Measurements from ENCODE around the gene SLC9A2. TPM values are rescaled to one million over a fixed set of nuclear protein-coding genes. Genes with fewer than 3 reads are reported as not detected.
A peak's percentile ranks its signal among the peaks of the same experiment; 100 is the strongest.

The SLC9A2 gene, protein sequence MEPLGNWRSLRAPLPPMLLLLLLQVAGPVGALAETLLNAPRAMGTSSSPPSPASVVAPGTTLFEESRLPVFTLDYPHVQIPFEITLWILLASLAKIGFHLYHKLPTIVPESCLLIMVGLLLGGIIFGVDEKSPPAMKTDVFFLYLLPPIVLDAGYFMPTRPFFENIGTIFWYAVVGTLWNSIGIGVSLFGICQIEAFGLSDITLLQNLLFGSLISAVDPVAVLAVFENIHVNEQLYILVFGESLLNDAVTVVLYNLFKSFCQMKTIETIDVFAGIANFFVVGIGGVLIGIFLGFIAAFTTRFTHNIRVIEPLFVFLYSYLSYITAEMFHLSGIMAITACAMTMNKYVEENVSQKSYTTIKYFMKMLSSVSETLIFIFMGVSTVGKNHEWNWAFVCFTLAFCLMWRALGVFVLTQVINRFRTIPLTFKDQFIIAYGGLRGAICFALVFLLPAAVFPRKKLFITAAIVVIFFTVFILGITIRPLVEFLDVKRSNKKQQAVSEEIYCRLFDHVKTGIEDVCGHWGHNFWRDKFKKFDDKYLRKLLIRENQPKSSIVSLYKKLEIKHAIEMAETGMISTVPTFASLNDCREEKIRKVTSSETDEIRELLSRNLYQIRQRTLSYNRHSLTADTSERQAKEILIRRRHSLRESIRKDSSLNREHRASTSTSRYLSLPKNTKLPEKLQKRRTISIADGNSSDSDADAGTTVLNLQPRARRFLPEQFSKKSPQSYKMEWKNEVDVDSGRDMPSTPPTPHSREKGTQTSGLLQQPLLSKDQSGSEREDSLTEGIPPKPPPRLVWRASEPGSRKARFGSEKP
- total RNA-seq = under 1 TPM; 0.04 to 0.07 TPM

DNA sequence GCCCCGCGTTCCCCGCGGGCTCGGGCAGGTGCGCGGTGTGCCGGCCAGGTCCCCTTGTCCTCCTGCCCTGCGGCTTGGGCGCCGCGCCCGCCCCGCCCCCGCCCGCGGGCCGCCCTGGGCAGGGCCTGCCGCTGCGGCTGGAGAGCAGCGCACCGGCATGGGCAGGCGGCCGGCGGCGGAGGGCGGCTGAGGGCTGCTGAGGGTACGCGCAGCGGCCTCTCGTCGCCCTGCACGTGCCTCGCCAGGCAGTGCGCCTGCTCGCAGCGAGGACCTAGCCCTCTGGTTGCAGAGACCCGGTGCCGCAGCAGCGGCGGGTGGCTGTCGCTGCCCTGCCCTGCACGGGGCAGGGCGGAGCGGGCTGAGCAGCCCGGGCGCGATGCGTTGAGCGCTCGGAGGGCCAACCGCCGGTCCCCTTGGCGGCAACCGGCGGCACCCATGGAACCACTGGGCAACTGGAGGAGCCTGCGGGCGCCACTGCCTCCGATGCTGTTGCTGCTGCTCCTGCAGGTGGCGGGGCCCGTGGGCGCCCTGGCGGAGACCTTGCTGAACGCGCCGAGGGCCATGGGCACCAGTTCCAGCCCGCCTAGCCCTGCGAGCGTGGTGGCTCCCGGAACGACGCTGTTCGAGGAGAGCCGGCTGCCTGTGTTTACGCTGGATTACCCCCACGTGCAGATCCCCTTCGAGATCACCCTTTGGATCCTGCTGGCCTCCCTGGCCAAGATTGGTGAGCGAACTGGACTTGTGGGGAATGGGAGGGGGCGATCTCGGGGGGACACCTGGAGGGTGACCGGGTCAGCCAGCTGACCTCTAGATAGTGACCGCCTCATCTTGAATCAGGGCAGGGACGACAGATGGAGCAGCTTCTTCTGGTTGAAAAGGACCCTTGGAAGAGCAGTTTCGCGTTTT lies at the start of gene SLC9A2:
Gene SLC9A2, plus strand, starts transcription at position 140 of the 906 bp plus-strand sequence. Its CDS starts 296 bp downstream, at position 436.
- Mint-ChIP-seq H3K4me3 (peak within 1 kb of the TSS; percentile 67), H3K4me1 (peaks cover 15% of the 10 kb centered on the region), H3K27me3 (peaks cover 52% of the 10 kb centered on the region), H3K27ac (no peak within 1 kb of the TSS), H3K9me3 (ENCODE audit: low read depth) (no peaks in the 10 kb centered on the region), H3K36me3 (ENCODE audit: low read depth) (no peaks in the 10 kb centered on the region)
- intact Hi-C loops (cut with DNase I, micrococcal nuclease) = loop anchor here in 1 of 2 experiments (2.0 kb wide), 1 partner anchor 39 kb away; no protein-coding TSS in a partner anchor
- ChIA-PET POLR2A (no interaction called here), CTCF (interaction anchor here (0.7 to 0.8 kb wide), 2 partner anchors 96 to 103 kb away, joined by 3 read pairs; no protein-coding TSS in a partner anchor)
- peak; percentile 65 for ATAC-seq
- peak; percentile 56 for DNase-seq

DNA sequence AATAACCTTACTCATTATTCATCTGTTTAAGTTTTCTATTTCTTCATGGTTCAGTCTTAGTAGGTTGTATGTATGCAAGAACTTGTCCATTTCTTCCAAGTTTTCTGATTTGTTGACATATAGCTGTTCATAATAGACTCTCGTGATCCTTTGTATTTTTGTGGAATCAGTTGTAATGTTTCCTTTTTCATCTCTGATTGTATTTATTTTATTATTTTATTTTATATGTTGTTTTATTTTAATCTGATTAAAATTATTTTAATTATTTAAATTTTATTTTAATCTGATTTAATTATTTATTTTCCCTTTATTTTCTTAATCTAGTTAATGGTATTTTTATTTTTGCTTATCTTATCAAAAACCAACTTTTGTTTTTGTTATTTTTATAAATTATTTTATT lies 43.5 kb upstream of the SLC9A2 start:
- CTCF ChIA-PET = no interaction called here
- DNase-seq (no peak), ATAC-seq (no peak)
- Mint-ChIP-seq H3K27me3 (peaks cover 19% of the 10 kb centered on the region), H3K36me3 (ENCODE audit: low read depth) (no peaks in the 10 kb centered on the region), H3K4me1 (no peaks in the 10 kb centered on the region), H3K9me3 (ENCODE audit: low read depth) (peaks cover 18% of the 10 kb centered on the region), H3K27ac (no peak overlapping the region), H3K4me3 (no peak overlapping the region)
- intact Hi-C loops (cut with DNase I, micrococcal nuclease) = loop anchor here in 1 of 2 experiments (5.0 kb wide), 1 partner anchor 34 kb away; no protein-coding TSS in a partner anchor
- POLR2A ChIA-PET = no interaction called here

DNA sequence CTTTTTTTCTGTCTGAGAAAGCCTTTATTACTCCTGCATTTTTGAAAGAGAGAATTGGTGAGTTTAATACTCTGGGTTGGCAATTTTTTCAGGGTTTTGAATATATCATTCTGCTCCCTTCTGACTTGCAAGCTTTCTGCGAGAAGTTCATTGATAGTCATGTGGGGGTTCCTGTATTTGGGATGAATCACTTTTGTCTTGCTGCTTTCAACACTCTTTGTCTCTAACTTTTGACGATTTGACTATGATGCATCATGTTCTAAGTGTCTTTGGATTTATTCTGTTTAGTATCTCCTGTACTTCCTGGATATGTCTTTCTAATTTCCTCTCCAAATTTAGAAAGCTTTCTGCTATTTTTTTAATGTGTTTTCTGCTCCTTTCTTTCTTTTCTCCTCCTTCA lies 41.0 kb upstream of the SLC9A2 start:
- ChIA-PET CTCF (interaction anchor here (1.1 to 1.7 kb wide), 2 partner anchors 12 to 135 kb away, joined by 3 to 5 read pairs; no protein-coding TSS in a partner anchor), POLR2A (no interaction called here)
- no peak overlapping the region for H3K4me3 Mint-ChIP-seq
- H3K36me3 Mint-ChIP-seq (ENCODE audit: low read depth) = no peaks in the 10 kb centered on the region
- peaks cover 9% of the 10 kb centered on the region for H3K4me1 Mint-ChIP-seq
- no peak for ATAC-seq
- peaks cover 21% of the 10 kb centered on the region for H3K9me3 Mint-ChIP-seq (ENCODE audit: low read depth)
- peaks cover 19% of the 10 kb centered on the region for H3K27me3 Mint-ChIP-seq
- intact Hi-C loops (cut with DNase I, micrococcal nuclease) = loop anchor here in 1 of 2 experiments (5.0 kb wide), 1 partner anchor 36 kb away; no protein-coding TSS in a partner anchor
- no peak overlapping the region for H3K27ac Mint-ChIP-seq
- no peak for DNase-seq

DNA sequence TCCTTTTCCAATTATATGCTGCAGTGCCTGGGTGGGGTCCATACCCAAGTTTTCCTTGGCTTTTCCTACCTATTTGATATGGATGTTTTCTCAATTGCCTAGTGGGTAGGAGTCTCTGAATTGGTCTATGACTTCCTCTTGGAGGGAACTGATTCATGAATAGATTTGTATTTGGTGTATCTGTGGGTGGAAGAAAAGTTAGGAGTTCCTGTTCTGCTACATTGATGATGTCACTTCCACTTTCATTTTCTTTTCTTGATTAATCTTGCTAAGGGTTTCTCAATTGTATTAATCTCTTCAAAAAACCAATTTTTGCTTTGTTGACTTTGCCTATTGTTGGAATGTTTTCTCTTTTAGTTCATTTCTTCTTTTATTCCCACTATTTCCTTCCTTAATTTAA lies 37.4 kb upstream of the SLC9A2 start:
- intact Hi-C loops (cut with DNase I, micrococcal nuclease) = no loop called here
- Mint-ChIP-seq H3K4me1 (peaks cover 9% of the 10 kb centered on the region), H3K9me3 (ENCODE audit: low read depth) (peaks cover 12% of the 10 kb centered on the region), H3K27ac (no peak overlapping the region), H3K4me3 (no peak overlapping the region), H3K36me3 (ENCODE audit: low read depth) (no peaks in the 10 kb centered on the region), H3K27me3 (peaks cover 15% of the 10 kb centered on the region)
- POLR2A ChIA-PET = no interaction called here
- DNase-seq (no peak), ATAC-seq (peak; percentile 55)
- CTCF ChIA-PET = interaction anchor here (0.6 to 0.7 kb wide), 2 partner anchors 23 to 373 kb away, joined by 3 read pairs; no protein-coding TSS in a partner anchor

DNA sequence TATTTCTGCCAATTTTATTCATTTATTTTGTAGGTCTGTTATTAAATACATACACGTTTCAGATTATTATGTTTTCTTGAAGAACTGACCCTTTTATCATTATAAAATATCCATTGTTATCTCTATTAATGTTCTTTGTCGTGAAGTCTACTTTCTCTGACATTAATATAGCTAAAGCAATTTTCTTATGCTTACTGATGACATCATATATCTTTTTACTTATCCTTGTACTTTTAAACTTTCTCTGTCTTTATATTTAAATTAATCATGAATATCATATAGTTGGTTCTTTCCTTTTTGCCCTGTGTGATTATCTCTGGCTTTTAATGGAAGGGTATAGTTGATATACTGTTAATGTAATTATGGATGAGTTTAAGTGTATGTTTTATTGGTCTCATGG lies 36.5 kb upstream of the SLC9A2 start:
- H3K27me3 Mint-ChIP-seq = peaks cover 13% of the 10 kb centered on the region
- ATAC-seq (no peak), DNase-seq (no peak)
- H3K36me3 Mint-ChIP-seq (ENCODE audit: low read depth) = no peaks in the 10 kb centered on the region
- ChIA-PET CTCF (no interaction called here), POLR2A (no interaction called here)
- no peak overlapping the region for H3K27ac Mint-ChIP-seq
- no peak overlapping the region for H3K4me3 Mint-ChIP-seq
- peaks cover 9% of the 10 kb centered on the region for H3K4me1 Mint-ChIP-seq
- intact Hi-C loops (cut with DNase I, micrococcal nuclease) = no loop called here
- H3K9me3 Mint-ChIP-seq (ENCODE audit: low read depth) = peaks cover 10% of the 10 kb centered on the region

DNA sequence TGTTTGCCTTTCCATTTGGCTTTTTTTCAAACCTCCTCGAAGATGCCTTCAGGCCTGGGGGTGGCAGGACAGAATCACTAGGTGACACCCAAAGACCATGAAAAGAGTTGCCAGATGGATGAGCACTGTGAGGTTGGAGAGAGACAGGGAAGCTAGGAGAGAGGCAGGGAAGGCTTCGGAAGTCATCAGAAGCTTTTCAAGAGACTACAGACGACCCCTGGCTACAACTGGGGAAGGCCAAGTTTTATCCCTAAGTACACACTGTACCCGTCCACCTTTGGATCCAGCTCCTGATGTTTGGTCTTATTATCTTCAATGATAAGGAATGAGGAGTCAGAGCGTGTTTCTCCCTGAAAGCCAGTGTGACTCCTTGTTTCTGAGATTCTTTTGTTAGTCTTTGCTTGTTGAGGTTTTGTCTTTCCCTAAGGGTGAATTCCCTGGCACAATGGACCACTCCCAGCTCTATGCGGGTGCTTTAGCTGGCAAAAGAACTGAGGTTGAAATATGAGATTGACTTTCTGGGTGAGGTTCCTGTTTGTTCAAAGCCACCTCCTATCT lies 33.4 kb upstream of the SLC9A2 start:
- ChIA-PET POLR2A (interaction anchor here (0.9 kb wide), 1 partner anchor 99 kb away, joined by 4 read pairs; no protein-coding TSS in a partner anchor), CTCF (interaction anchor here (0.6 to 1.0 kb wide), 7 partner anchors 25 to 617 kb away, joined by 3 read pairs; no protein-coding TSS in a partner anchor)
- DNase-seq (no peak), ATAC-seq (no peak)
- Mint-ChIP-seq H3K36me3 (ENCODE audit: low read depth) (no peaks in the 10 kb centered on the region), H3K27ac (no peak overlapping the region), H3K9me3 (ENCODE audit: low read depth) (peaks cover 5% of the 10 kb centered on the region), H3K27me3 (peaks cover 5% of the 10 kb centered on the region), H3K4me1 (peaks cover 9% of the 10 kb centered on the region), H3K4me3 (no peak overlapping the region)
- intact Hi-C loops (cut with DNase I, micrococcal nuclease) = no loop called here

DNA sequence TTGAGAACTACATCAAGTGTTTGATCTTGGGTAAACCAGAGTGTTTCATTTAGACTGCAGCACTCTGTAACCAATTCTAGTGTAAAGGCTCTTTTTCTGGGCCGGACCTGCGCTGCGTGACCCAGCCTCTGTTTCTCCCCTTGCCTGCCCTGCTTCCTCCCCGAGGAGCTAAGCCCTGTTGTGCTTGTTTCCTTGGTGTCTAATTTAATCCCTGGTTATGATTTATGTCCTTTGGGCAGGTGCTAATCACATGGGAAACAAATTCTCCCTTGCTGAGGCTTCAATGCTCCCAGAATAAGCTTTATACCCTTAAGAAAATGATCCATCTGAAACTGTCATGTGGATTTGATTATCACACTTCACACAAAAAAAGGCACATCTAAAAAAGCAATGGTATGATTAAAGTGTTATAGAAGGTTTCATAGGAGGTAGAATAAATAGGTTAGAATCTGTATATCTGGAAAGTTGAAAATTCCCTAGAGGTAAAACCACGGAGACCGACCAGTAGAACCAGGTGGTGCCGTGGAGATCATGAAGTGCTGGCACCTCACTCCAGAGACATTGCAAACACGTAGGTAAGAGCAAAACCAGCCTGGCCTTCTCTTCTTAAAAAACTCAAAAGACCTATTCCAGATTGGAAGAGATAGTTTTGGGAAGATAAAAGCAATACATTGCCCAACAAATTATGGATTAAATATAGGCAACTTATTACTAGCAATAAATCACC lies 31.0 kb upstream of the SLC9A2 start:
- intact Hi-C loops (cut with DNase I, micrococcal nuclease) = no loop called here
- no peaks in the 10 kb centered on the region for H3K4me1 Mint-ChIP-seq
- no peak overlapping the region for H3K4me3 Mint-ChIP-seq
- POLR2A ChIA-PET = interaction anchor here (0.6 kb wide), 1 partner anchor 44 kb away, joined by 4 read pairs; no protein-coding TSS in a partner anchor
- DNase-seq = no peak
- H3K9me3 Mint-ChIP-seq (ENCODE audit: low read depth) = no peaks in the 10 kb centered on the region
- H3K27ac Mint-ChIP-seq = no peak overlapping the region
- H3K36me3 Mint-ChIP-seq (ENCODE audit: low read depth) = no peaks in the 10 kb centered on the region
- H3K27me3 Mint-ChIP-seq = peaks cover 9% of the 10 kb centered on the region
- CTCF ChIA-PET = no interaction called here
- ATAC-seq = no peak

DNA sequence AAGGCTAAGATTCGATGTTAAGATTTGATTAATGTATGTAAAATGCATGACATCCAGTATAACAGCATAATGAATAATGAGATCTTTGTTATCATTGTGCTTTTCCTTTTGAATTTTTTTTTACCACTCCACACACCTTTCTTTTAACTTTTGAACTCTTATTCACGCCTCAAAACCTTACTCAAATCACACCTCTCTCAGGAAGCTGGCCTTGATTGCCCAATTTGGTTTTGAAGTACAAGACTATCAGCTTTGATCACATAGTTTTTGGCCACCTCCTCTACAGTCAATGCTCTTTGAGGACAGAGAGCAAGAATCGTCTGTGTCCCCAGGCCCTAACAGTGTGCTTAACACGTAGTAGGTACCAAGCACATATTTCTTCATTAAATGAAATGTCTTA lies 29.9 kb upstream of the SLC9A2 start:
- Mint-ChIP-seq H3K27ac (no peak overlapping the region), H3K27me3 (peaks cover 5% of the 10 kb centered on the region), H3K36me3 (ENCODE audit: low read depth) (no peaks in the 10 kb centered on the region), H3K4me3 (no peak overlapping the region), H3K9me3 (ENCODE audit: low read depth) (no peaks in the 10 kb centered on the region), H3K4me1 (no peaks in the 10 kb centered on the region)
- ChIA-PET CTCF (interaction anchor here (2.2 kb wide), 1 partner anchor 10 kb away, joined by 5 read pairs; no protein-coding TSS in a partner anchor), POLR2A (no interaction called here)
- intact Hi-C loops (cut with DNase I, micrococcal nuclease) = no loop called here
- ATAC-seq (no peak), DNase-seq (no peak)

DNA sequence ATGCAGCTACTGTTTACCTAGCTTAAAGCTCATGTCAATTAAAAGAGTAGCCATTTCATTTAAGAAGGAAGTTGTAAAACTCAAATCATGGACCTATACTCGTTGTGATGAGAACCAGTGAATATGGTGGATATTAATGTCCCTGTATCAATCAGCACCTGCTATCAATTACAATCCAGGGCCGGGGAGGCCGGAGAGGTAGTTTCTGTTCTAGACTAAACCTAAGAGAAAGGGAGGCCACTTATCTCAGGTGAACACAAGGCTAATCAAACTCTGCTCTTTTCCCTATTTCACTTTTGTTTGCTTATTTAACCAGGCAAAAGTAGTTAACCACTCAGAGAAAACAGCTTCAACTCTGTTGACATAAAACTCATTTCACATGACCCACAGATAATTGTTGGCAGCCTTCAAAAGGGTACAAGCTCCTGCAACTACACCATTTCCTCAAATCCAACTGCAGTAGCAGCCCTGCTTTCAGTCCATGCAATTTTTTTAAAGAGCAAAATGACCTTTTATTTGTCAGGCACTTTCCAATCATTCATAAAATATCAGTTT lies 27.8 kb upstream of the SLC9A2 start:
- POLR2A ChIA-PET = no interaction called here
- DNase-seq = no peak
- H3K9me3 Mint-ChIP-seq (ENCODE audit: low read depth) = no peaks in the 10 kb centered on the region
- CTCF ChIA-PET = interaction anchor here (0.5 to 3.6 kb wide), 7 partner anchors 12 to 352 kb away, joined by 3 to 27 read pairs (median 3); partner anchors contain the start of gene SLC9A4
- no peaks in the 10 kb centered on the region for H3K4me1 Mint-ChIP-seq
- H3K27ac Mint-ChIP-seq = no peak overlapping the region
- H3K36me3 Mint-ChIP-seq (ENCODE audit: low read depth) = no peaks in the 10 kb centered on the region
- no peak overlapping the region for H3K4me3 Mint-ChIP-seq
- ATAC-seq = no peak
- intact Hi-C loops (cut with DNase I, micrococcal nuclease) = loop anchor here (1.0 kb wide), 2 partner anchors 71 to 118 kb away; partner anchors contain the start of gene SLC9A4 (in 2 of the 2)
- peaks cover 4% of the 10 kb centered on the region for H3K27me3 Mint-ChIP-seq

DNA sequence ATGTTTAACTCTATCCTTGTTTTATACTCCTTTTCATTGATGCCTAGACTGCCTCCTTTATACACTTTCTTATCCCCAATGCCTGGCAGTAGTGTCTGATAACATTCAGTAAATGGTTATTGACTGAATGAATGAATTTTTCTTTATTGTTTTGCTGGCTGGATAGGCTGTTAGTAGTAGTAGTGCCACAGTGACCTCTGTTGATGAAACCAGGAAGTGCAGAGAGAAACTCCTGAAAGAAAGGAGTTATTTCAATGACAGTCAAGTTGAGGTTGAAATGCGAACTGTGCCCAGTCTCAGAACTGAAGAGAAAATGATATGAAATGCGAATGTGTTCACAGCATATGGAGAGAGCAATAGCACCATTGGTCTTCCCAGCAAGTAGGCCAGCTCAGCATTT lies 26.8 kb upstream of the SLC9A2 start:
- intact Hi-C loops (cut with DNase I, micrococcal nuclease) = loop anchor here (1.0 kb wide), 2 partner anchors 72 to 119 kb away; partner anchors contain the start of gene SLC9A4 (in 2 of the 2)
- Mint-ChIP-seq H3K9me3 (ENCODE audit: low read depth) (no peaks in the 10 kb centered on the region), H3K27me3 (peaks cover 4% of the 10 kb centered on the region), H3K36me3 (ENCODE audit: low read depth) (no peaks in the 10 kb centered on the region), H3K4me1 (no peaks in the 10 kb centered on the region), H3K27ac (no peak overlapping the region), H3K4me3 (no peak overlapping the region)
- ChIA-PET CTCF (interaction anchor here (0.7 to 3.6 kb wide), 4 partner anchors 18 to 121 kb away, joined by 3 to 27 read pairs (median 4); partner anchors contain the start of gene SLC9A4), POLR2A (no interaction called here)
- ATAC-seq (no peak), DNase-seq (peak; percentile 39)

Measured in activated CD4-positive, alpha-beta T cell treated with anti-CD3 and anti-CD28 coated beads for 36 hours (primary cell).